Fibroblast of villous mesenchyme (primary cell): Measurements from ENCODE around the gene ADCY6. TPM values are rescaled to one million over a fixed set of nuclear protein-coding genes. Genes with fewer than 3 reads are reported as not detected.

ENCODE experiments used
- DNase-seq: peaks from one replicate; pipeline ENCODE4 v3.0.0-alpha.2; 2010; ENCODE audit warnings: low read depth
- H3K4me3 ChIP-seq: 2 replicates; pipeline ENCODE4 v1.5.1; 2011; ENCODE audit warnings: low read depth, mild to moderate bottlenecking, low read length
- CTCF ChIP-seq: IDR thresholded peaks from 2 replicates; pipeline ENCODE4 v1.5.1; 2012; ENCODE audit warnings: low read depth, mild to moderate bottlenecking, low read length; ENCODE audit not compliant: insufficient read depth
- total RNA-seq: library from RNA; depleted of rRNA; stranded (reverse); fragments of >200 nt; gene quantifications from 2 replicates; pipeline ENCODE4 v1.2.3, GENCODE V29; 2012

The ADCY6 gene
- total RNA-seq, 1 donor = 47.1 TPM

DNA sequence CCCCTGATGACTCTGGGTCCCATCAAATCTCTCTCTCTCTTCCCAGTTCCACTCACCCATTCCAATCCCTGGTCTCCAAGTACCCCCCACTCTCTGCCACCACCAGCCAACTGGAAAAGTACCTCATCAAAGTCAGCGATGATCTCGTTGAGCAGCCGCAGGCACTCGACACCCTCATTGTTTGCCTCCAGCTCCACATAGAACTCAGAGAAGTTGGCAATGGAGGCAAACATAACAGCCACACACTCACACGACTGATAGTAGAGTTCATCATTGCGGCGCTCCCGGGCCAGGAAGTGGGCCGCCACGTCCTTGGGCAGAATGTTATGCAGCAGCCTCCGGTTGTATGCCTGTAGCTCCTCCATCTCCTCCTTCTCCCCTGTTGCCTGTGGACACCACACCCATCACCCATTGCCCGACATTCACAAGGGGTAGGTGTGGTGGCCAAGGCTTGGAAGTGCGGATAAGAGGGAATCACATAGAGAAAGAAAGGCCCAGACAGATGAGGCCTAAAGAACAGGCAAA lies 17.2 kb downstream of the ADCY6 start:
- no peak for TF ChIP-seq CTCF
- no peak overlapping the region for H3K4me3 ChIP-seq
- DNase-seq = no peak

- DNase-seq = no peak
- H3K4me3 ChIP-seq = no peak overlapping the region
- TF ChIP-seq CTCF = no peak
Measured at GRCh38 chr12:48770756-48771155, 18.1 kb downstream of the ADCY6 start.

- no peak for TF ChIP-seq CTCF
- H3K4me3 ChIP-seq = no peak overlapping the region
- DNase-seq = no peak
Measured at GRCh38 chr12:48768736-48769135, 20.2 kb downstream of the ADCY6 start.

GRCh38 chr12:48768147-48768546 lies 20.7 kb downstream of the ADCY6 start:
- no peak for TF ChIP-seq CTCF
- H3K4me3 ChIP-seq = no peak overlapping the region
- no peak for DNase-seq

- no peak overlapping the region for H3K4me3 ChIP-seq
- TF ChIP-seq CTCF = no peak
- no peak for DNase-seq
Measured at GRCh38 chr12:48767521-48767920, 21.4 kb downstream of the ADCY6 start.

- no peak for TF ChIP-seq CTCF
- H3K4me3 ChIP-seq = no peak overlapping the region
- no peak for DNase-seq
Measured at GRCh38 chr12:48767047-48767446, 21.8 kb downstream of the ADCY6 start.

GRCh38 chr12:48765753-48766162 lies 23.1 kb downstream of the ADCY6 start:
- peak; percentile 75 for DNase-seq
- TF ChIP-seq CTCF = no peak
- H3K4me3 ChIP-seq = no peak overlapping the region
